ENCODE measurements around the gene MINAR1. TPM values are rescaled to one million over a fixed set of nuclear protein-coding genes. Genes with fewer than 3 reads are reported as not detected.

Gene MINAR1
- total RNA-seq, 2 donors from 2014 or later: 0.95 to 1.3 TPM

DNA sequence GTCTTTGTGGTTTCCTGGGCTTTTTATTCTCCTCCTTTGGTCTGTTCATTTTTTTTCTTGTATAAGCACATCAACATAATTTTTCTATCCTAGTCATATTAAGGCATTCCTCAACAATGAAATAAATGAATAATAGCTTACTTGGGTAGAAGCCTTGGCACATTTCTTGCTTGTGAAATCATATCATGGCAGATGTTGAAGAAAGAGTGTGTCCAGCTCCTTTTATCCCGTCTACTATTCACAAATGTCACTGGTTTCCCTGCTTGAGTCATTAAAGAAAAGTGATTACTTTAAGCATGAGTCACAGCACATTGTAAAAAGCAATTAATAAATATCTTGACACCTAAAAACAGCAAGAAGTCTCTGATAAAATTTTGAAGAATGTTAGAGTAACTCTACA is 42.1 kb downstream of the MINAR1 start:
- ATAC-seq (ENCODE audit: insufficient number of reproducible peaks, low FRiP score, low read depth) (no peak), DNase-seq (ENCODE audit: low spot score) (no peak)
- Histone ChIP-seq H3K4me3 (no peak overlapping the region), H3K4me1 (ENCODE audit: control insufficient read depth in 1 of 2, low read depth in 2 of 2) (no peaks in the 10 kb centered on the region), H3K9me3 (no peaks in the 10 kb centered on the region), H3K36me3 (no peaks in the 10 kb centered on the region), H3K27ac (no peak overlapping the region), H3K27me3 (replicated peaks; ENCODE audit: insufficient read depth) (no peaks in the 10 kb centered on the region)
- no peak for TF ChIP-seq CTCF (IDR thresholded peaks at IDR 0.05)

GRCh38 chr15:79475306-79475705 is 43.2 kb downstream of the MINAR1 start:
- no peak for TF ChIP-seq CTCF (IDR thresholded peaks at IDR 0.05)
- ATAC-seq (ENCODE audit: insufficient number of reproducible peaks, low FRiP score, low read depth) (no peak), DNase-seq (ENCODE audit: low spot score) (no peak)
- Histone ChIP-seq H3K4me1 (ENCODE audit: control insufficient read depth in 1 of 2, low read depth in 2 of 2) (no peaks in the 10 kb centered on the region), H3K27ac (no peak overlapping the region), H3K36me3 (no peaks in the 10 kb centered on the region), H3K9me3 (no peaks in the 10 kb centered on the region), H3K4me3 (no peak overlapping the region), H3K27me3 (replicated peaks; ENCODE audit: insufficient read depth) (no peaks in the 10 kb centered on the region)

DNA sequence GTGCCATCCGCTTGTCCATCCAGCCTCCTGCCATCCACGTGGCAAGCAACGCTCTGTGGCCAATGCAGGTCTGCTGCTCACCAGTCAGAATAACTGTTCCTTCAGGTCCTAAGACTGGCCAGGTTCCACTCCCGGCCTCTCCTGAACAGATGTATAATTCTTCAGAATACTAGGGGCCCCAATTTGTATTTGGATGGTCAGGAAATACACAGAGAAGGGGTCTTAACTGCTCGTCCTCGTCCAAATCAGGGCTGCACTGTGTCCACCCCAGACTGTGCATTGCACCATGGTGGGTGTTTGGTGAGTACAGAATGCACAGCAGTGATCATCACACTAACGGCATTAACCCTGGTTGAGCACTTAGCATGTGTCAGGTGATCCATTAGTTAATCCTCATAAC is 46.0 kb downstream of the MINAR1 start:
- Histone ChIP-seq H3K9me3 (no peaks in the 10 kb centered on the region), H3K27ac (no peak overlapping the region), H3K27me3 (replicated peaks; ENCODE audit: insufficient read depth) (no peaks in the 10 kb centered on the region), H3K4me1 (ENCODE audit: control insufficient read depth in 1 of 2, low read depth in 2 of 2) (no peaks in the 10 kb centered on the region), H3K4me3 (no peak overlapping the region), H3K36me3 (no peaks in the 10 kb centered on the region)
- ATAC-seq (ENCODE audit: insufficient number of reproducible peaks, low FRiP score, low read depth): no peak
- no peak for TF ChIP-seq CTCF (IDR thresholded peaks at IDR 0.05)
- no peak for DNase-seq (ENCODE audit: low spot score)

GRCh38 chr15:79479616-79480015 is 47.5 kb downstream of the MINAR1 start:
- no peak overlapping the region for H3K27ac ChIP-seq
- no peaks in the 10 kb centered on the region for H3K4me1 ChIP-seq (ENCODE audit: control insufficient read depth in 1 of 2, low read depth in 2 of 2)
- no peak for TF ChIP-seq CTCF (IDR thresholded peaks at IDR 0.05)
- no peaks in the 10 kb centered on the region for H3K27me3 ChIP-seq (replicated peaks; ENCODE audit: insufficient read depth)
- H3K9me3 ChIP-seq: no peaks in the 10 kb centered on the region
- DNase-seq (ENCODE audit: low spot score) (no peak), ATAC-seq (ENCODE audit: insufficient number of reproducible peaks, low FRiP score, low read depth) (no peak)
- no peaks in the 10 kb centered on the region for H3K36me3 ChIP-seq
- H3K4me3 ChIP-seq: no peak overlapping the region

DNA sequence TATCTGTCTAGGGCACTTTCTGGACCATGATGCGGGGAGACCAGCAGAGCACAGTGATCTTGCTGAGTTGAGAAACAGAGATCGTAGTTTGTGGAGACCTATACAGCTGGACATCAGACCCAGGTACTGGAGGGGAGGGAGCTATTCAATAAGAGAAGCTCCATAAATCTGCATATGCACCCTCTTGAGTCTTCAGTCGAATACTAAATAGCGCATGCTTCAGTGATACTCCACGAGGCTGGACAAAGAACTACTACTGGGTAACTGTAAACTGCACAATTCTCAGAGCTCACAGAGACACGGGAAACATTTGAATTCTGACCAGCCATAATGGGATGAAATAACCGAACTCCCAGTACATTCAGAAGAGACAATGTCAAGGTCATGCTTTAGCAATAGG is 49.7 kb downstream of the MINAR1 start:
- H3K27me3 ChIP-seq (replicated peaks; ENCODE audit: insufficient read depth): no peaks in the 10 kb centered on the region
- H3K27ac ChIP-seq: no peak overlapping the region
- ATAC-seq (ENCODE audit: insufficient number of reproducible peaks, low FRiP score, low read depth) (no peak), DNase-seq (ENCODE audit: low spot score) (no peak)
- H3K36me3 ChIP-seq: no peaks in the 10 kb centered on the region
- no peaks in the 10 kb centered on the region for H3K9me3 ChIP-seq
- TF ChIP-seq CTCF (IDR thresholded peaks at IDR 0.05): no peak
- no peak overlapping the region for H3K4me3 ChIP-seq
- H3K4me1 ChIP-seq (ENCODE audit: control insufficient read depth in 1 of 2, low read depth in 2 of 2): no peaks in the 10 kb centered on the region

Other genes starting within 250 kb of the MINAR1 start
- gene ANKRD34C, start 149.6 kb upstream of the MINAR1 start, total RNA-seq: not detected
- 10 to 100 TPM; 50.1 to 74.9 TPM for gene TMED3, start 121.2 kb upstream of the MINAR1 start, total RNA-seq

Measured in thoracic aorta (tissue), 2 donors.